Caco-2 (cell line): ENCODE results near the gene DOCK2. TPM values are rescaled to one million over a fixed set of nuclear protein-coding genes. Genes with fewer than 3 reads are reported as not detected.

Experiments used
- BruUV-seq: library from RNA; stranded (reverse); fragments of 400-500 nt; replicated peaks from 2 replicates; lab custom pipeline; 2021; lab: Mats Ljungman, UMichigan
- CTCF ChIA-PET: fragments of 300-600 bp; sonication (Branson Sonifier 250); formaldehyde crosslinking; loops from one replicate; lab custom pipeline; 2022; ENCODE audit warnings: antibody characterized with exemption; lab: Charles Lee
- POLR2A ChIA-PET: fragments of 300-600 bp; sonication (Branson Sonifier 250); formaldehyde crosslinking; loops from one replicate; lab custom pipeline; 2022; ENCODE audit warnings: antibody characterized with exemption; lab: Charles Lee
- DNase-seq, 2 experiments: peaks; one replicate each; pipeline versions ENCODE4 v3.0.0 to v3.0.0-alpha.2; 2020 to 2022
- H3K27me3 ChIP-seq: replicated peaks from 2 replicates; pipeline ENCODE4 v1.6.0; 2011; ENCODE audit warnings: low read length; ENCODE audit not compliant: control insufficient read depth, insufficient read depth
- H3K36me3 ChIP-seq: 2 replicates; pipeline ENCODE4 v1.5.1; 2011; ENCODE audit warnings: low read length; ENCODE audit not compliant: control insufficient read depth, insufficient read depth
- H3K4me1 ChIP-seq: fragments of 250-450 bp; sonication (Bioruptor Pico); 2 replicates; pipeline ENCODE4 v1.5.1; 2020; ENCODE audit warnings: mild to moderate bottlenecking
- H3K4me3 ChIP-seq: 2 replicates; pipeline ENCODE4 v1.5.1; 2011; ENCODE audit warnings: low read depth, mild to moderate bottlenecking, control low read depth, low read length
- H3K9me3 ChIP-seq: fragments of 250-450 bp; sonication (Bioruptor Pico); 2 replicates; pipeline ENCODE4 v1.5.1; 2020; ENCODE audit warnings: mild to moderate bottlenecking, moderate library complexity
- H3K27ac Mint-ChIP-seq: one replicate; pipeline ENCODE4 v1.8.0; 2022; ENCODE audit warnings: mixed read lengths; ENCODE audit not compliant: unreplicated experiment
- H3K27me3 Mint-ChIP-seq: one replicate; pipeline ENCODE4 v1.8.0; 2022; ENCODE audit warnings: mixed read lengths; ENCODE audit not compliant: insufficient read depth, unreplicated experiment
- H3K36me3 Mint-ChIP-seq: one replicate; pipeline ENCODE4 v1.8.0; 2022; ENCODE audit warnings: mild to moderate bottlenecking, mixed read lengths; ENCODE audit not compliant: insufficient read depth, unreplicated experiment
- H3K4me1 Mint-ChIP-seq: one replicate; pipeline ENCODE4 v1.8.0; 2022; ENCODE audit warnings: low read depth, mixed read lengths; ENCODE audit not compliant: unreplicated experiment
- H3K4me3 Mint-ChIP-seq: one replicate; pipeline ENCODE4 v1.8.0; 2022; ENCODE audit warnings: mild to moderate bottlenecking, moderate library complexity, mixed read lengths; ENCODE audit not compliant: unreplicated experiment
- H3K9me3 Mint-ChIP-seq: one replicate; pipeline ENCODE4 v1.8.0; 2022; ENCODE audit warnings: mixed read lengths; ENCODE audit not compliant: unreplicated experiment
- intact Hi-C: fragments of 100-400 bp; cut with micrococcal nuclease; formaldehyde crosslinking; loops from one replicate; pipeline ENCODE4 v1.10.0; 2022; ENCODE audit not compliant: unreplicated experiment
- total RNA-seq: library from RNA; stranded (reverse); gene quantifications from 2 replicates; pipeline ENCODE4 v1.2.3, GENCODE V29; 2022
- TF ChIP-seq, protein P1 (sequence below), 2 experiments: fragments of 200-600 bp in 1 of 2; IDR thresholded peaks; 1 replicate in 1 of 2; 2 replicates in 1 of 2; pipeline versions ENCODE4 v1.5.1 to v1.8.0; 2011 to 2022; ENCODE audit warnings: antibody characterized with exemption in 1 of 2, control low read depth in 1 of 2, inconsistent platforms in 1 of 2, low read depth in 1 of 2, low read length in 1 of 2, mild to moderate bottlenecking in 1 of 2, moderate library complexity in 1 of 2; ENCODE audit not compliant: insufficient read depth in 1 of 2, severe bottlenecking in 1 of 2, unreplicated experiment in 1 of 2

The DOCK2 gene
- total RNA-seq, 1 experiment from 2014 or later, result 0.09 TPM

DNA sequence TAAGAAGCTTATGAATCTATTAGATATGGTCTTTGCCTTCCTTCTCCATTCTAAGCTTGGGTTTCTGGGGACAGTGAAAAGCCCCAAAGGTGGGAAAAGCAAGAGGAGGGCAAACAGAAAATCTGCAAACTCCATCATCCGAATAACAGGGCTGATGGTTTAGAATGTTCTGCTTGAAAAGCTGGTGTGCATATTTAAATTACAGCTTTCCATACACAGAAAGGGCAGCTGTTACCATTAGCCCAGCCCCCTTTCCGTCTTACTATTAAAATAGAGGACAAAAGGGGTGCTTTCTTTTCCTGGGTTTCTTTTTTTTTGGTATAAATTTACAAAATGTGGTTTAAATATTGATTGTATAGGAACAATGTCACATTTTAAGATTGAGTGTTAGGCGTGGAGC, 321.2 kb downstream of the DOCK2 start:
- TF ChIP-seq, protein P1, sequence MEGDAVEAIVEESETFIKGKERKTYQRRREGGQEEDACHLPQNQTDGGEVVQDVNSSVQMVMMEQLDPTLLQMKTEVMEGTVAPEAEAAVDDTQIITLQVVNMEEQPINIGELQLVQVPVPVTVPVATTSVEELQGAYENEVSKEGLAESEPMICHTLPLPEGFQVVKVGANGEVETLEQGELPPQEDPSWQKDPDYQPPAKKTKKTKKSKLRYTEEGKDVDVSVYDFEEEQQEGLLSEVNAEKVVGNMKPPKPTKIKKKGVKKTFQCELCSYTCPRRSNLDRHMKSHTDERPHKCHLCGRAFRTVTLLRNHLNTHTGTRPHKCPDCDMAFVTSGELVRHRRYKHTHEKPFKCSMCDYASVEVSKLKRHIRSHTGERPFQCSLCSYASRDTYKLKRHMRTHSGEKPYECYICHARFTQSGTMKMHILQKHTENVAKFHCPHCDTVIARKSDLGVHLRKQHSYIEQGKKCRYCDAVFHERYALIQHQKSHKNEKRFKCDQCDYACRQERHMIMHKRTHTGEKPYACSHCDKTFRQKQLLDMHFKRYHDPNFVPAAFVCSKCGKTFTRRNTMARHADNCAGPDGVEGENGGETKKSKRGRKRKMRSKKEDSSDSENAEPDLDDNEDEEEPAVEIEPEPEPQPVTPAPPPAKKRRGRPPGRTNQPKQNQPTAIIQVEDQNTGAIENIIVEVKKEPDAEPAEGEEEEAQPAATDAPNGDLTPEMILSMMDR (IDR thresholded peaks at IDR 0.05; ENCODE audit: insufficient read depth in 1 of 2, low read depth in 1 of 2, low read length in 1 of 2, severe bottlenecking in 1 of 2, unreplicated experiment in 1 of 2), result no peak
- no peaks in the 10 kb centered on the region for H3K27me3 ChIP-seq
- no peaks in the 10 kb centered on the region for H3K36me3 ChIP-seq
- no peak overlapping the region for H3K4me3 ChIP-seq
- no peaks in the 10 kb centered on the region for H3K4me1 Mint-ChIP-seq
- H3K9me3 ChIP-seq, result no peaks in the 10 kb centered on the region
- H3K36me3 Mint-ChIP-seq, result no peaks in the 10 kb centered on the region
- POLR2A ChIA-PET, result no interaction called here
- H3K9me3 Mint-ChIP-seq, result no peaks in the 10 kb centered on the region
- no peak overlapping the region for H3K4me3 Mint-ChIP-seq
- no TSS peak for BruUV-seq
- CTCF ChIA-PET, result interaction anchor here (0.5 kb wide), 1 partner anchor 154 kb away, joined by 3 read pairs; no protein-coding TSS in a partner anchor
- DNase-seq, result no peak
- peaks cover 5% of the 10 kb centered on the region for H3K27me3 Mint-ChIP-seq
- no peak overlapping the region for H3K27ac Mint-ChIP-seq
- H3K4me1 ChIP-seq, result no peaks in the 10 kb centered on the region
- intact Hi-C loops, result no loop called here

DNA sequence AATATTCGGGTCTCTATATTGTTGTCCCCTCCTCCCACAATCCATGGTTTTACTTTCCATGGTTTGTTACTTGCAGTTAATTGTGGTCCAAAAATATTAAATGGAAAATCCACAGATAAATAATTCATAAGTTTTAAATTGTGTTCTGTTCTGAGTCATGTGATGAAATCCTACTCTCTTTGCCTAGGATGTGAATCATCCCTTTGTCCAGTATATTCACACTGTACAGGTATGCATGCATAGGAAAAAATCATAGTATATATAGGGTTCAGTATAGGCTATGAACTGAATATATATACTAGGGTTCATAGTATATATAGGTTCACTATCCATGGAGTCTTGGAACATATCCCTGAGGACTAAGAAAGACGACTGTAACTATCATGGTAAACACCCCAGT, 323.6 kb downstream of the DOCK2 start:
- H3K36me3 Mint-ChIP-seq, result no peaks in the 10 kb centered on the region
- no peak overlapping the region for H3K27ac Mint-ChIP-seq
- Histone ChIP-seq H3K27me3 (no peaks in the 10 kb centered on the region), H3K4me3 (no peak overlapping the region), H3K9me3 (no peaks in the 10 kb centered on the region), H3K4me1 (no peaks in the 10 kb centered on the region), H3K36me3 (no peaks in the 10 kb centered on the region)
- H3K4me1 Mint-ChIP-seq, result no peaks in the 10 kb centered on the region
- no peak overlapping the region for H3K4me3 Mint-ChIP-seq
- BruUV-seq, result no TSS peak
- TF ChIP-seq, protein P1 (IDR thresholded peaks at IDR 0.05; ENCODE audit: insufficient read depth in 1 of 2, low read depth in 1 of 2, low read length in 1 of 2, severe bottlenecking in 1 of 2, unreplicated experiment in 1 of 2), result no peak
- no peaks in the 10 kb centered on the region for H3K9me3 Mint-ChIP-seq
- ChIA-PET CTCF (no interaction called here), POLR2A (no interaction called here)
- DNase-seq, result no peak
- peaks cover 5% of the 10 kb centered on the region for H3K27me3 Mint-ChIP-seq
- intact Hi-C loops, result no loop called here

DNA sequence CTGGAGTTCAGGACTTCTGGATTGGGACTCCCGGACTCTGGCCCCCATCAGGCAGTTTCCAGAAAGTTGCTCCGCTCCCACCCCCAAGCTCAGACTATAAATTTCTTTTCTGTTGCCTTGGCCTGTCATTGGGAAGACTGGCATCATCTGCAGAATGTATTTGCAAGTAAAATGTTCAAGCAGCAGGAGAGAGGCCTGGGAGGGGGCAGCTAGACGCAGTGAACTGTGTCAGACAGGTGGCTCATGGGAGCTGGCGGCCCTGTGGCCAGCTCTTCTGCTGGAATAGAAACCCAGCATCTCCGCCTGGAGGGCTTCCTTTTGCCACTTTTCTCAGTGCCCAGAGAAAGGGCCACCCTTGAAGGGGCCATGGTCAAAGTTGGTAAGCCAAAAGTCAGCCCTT, 327.2 kb downstream of the DOCK2 start:
- TF ChIP-seq, protein P1 (IDR thresholded peaks at IDR 0.05; ENCODE audit: insufficient read depth in 1 of 2, low read depth in 1 of 2, low read length in 1 of 2, severe bottlenecking in 1 of 2, unreplicated experiment in 1 of 2), result no peak
- Histone ChIP-seq H3K4me3 (no peak overlapping the region), H3K4me1 (peaks cover 17% of the 10 kb centered on the region), H3K9me3 (no peaks in the 10 kb centered on the region), H3K36me3 (no peaks in the 10 kb centered on the region), H3K27me3 (no peaks in the 10 kb centered on the region)
- Mint-ChIP-seq H3K27ac (no peak overlapping the region), H3K36me3 (no peaks in the 10 kb centered on the region), H3K4me3 (no peak overlapping the region), H3K9me3 (no peaks in the 10 kb centered on the region), H3K4me1 (no peaks in the 10 kb centered on the region), H3K27me3 (peaks cover 5% of the 10 kb centered on the region)
- POLR2A ChIA-PET, result no interaction called here
- CTCF ChIA-PET, result no interaction called here
- DNase-seq, result no peak
- intact Hi-C loops, result no loop called here
- BruUV-seq, result no TSS peak
